Measurements from ENCODE around the gene AMPD3.

The AMPD3 gene

GRCh38 chr11:10541561-10541930 is 86.5 kb downstream of the AMPD3 start:
- no peak for DNase-seq

GRCh38 chr11:10542776-10543175 is 87.7 kb downstream of the AMPD3 start:
- DNase-seq, result no peak

- DNase-seq, result no peak
Observed at GRCh38 chr11:10543782-10544181, 88.7 kb downstream of the AMPD3 start.

- DNase-seq, result no peak
Observed at GRCh38 chr11:10544491-10545465, 89.7 kb downstream of the AMPD3 start.

- DNase-seq, result no peak
Observed at GRCh38 chr11:10550503-10551289, 95.6 kb downstream of the AMPD3 start.

GRCh38 chr11:10551290-10551592 is 96.2 kb downstream of the AMPD3 start:
- no peak for DNase-seq

GRCh38 chr11:10551845-10552352 is 96.8 kb downstream of the AMPD3 start:
- DNase-seq, result no peak

GRCh38 chr11:10556590-10556989 is 101.5 kb downstream of the AMPD3 start:
- DNase-seq, result no peak

Data from T-helper 2 cell (primary cell).